HCT116 (cell line): ENCODE results near the gene PCYT1A. TPM values are rescaled to one million over a fixed set of nuclear protein-coding genes. Genes with fewer than 3 reads are reported as not detected.

Experiments used
- ATAC-seq: fragments of 200-7000 bp; cut with Tn5 transposase; 2 replicates; pipeline ENCODE4 v1.9.1; 2020; ENCODE audit warnings: mild to moderate bottlenecking, moderate library complexity
- BruUV-seq: library from RNA; stranded (reverse); fragments of 400-500 nt; replicated peaks from 2 replicates; lab custom pipeline; 2021; lab: Mats Ljungman, UMichigan
- CTCF ChIA-PET: fragments of 300-600 bp; sonication (Branson Sonifier 250); formaldehyde crosslinking; loops from one replicate; lab custom pipeline; 2021; ENCODE audit warnings: antibody characterized with exemption; lab: Charles Lee
- POLR2A ChIA-PET: fragments of 300-600, 350-600 bp; sonication (Branson Sonifier 250); formaldehyde crosslinking; loops from one replicate; lab custom pipeline; 2021; ENCODE audit warnings: antibody characterized with exemption; lab: Charles Lee
- RAD21 ChIA-PET, 2 experiments: fragments of 300-600 bp; sonication (Branson Sonifier 250); formaldehyde crosslinking; loops; one replicate each; lab custom pipeline; 2023; ENCODE audit warnings: low total read pairs in 2 of 2; ENCODE audit not compliant: uncharacterized antibody in 2 of 2, unreplicated experiment in 2 of 2, low non-redundant PET in 1 of 2; lab: Charles Lee
- DNase-seq: peaks from one replicate; pipeline ENCODE4 v3.0.0-alpha.2; 2010; ENCODE audit warnings: low read depth, low spot score
- H2AFZ ChIP-seq: fragments of 200-600 bp; shearing (Covaris generic), sonication (generic); 2 replicates; pipeline ENCODE4 v1.6.1; 2017; ENCODE audit warnings: low read depth, mixed run types, mixed read lengths, antibody characterized with exemption, low read length; ENCODE audit not compliant: poor library complexity, severe bottlenecking
- H3K27ac ChIP-seq: 2 replicates; pipeline ENCODE4 v1.5.1; 2012; ENCODE audit warnings: low read depth, low read length
- H3K27me3 ChIP-seq: fragments of 200-600 bp; sonication (generic); 2 replicates; pipeline ENCODE4 v1.6.1; 2016; ENCODE audit warnings: mixed run types, low read length, mixed read lengths; ENCODE audit not compliant: insufficient read depth
- H3K36me3 ChIP-seq, 2 experiments: fragments of 200-500 bp in 1 of 2; fragments of 200-600 bp in 1 of 2; sonication (Bioruptor generic) in 1 of 2; sonication (generic) in 1 of 2; 2 replicates each; pipeline versions ENCODE4 v1.5.1 to v1.6.1; 2014 to 2016; ENCODE audit warnings: low read length in 2 of 2, inconsistent platforms in 1 of 2, mixed read lengths in 1 of 2, mixed run types in 1 of 2; ENCODE audit not compliant: insufficient read depth in 2 of 2, control insufficient read depth in 1 of 2
- H3K4me1 ChIP-seq, 2 experiments: fragments of 200-600 bp in 1 of 2; sonication (generic) in 1 of 2; 2 replicates each; pipeline versions ENCODE4 v1.5.1 to v1.6.1; 2012 to 2017; ENCODE audit warnings: low read length in 2 of 2, inconsistent platforms in 1 of 2, mild to moderate bottlenecking in 1 of 2, mixed read lengths in 1 of 2, mixed run types in 1 of 2, moderate library complexity in 1 of 2; ENCODE audit not compliant: insufficient read depth in 2 of 2, control insufficient read depth in 1 of 2
- H3K4me2 ChIP-seq: fragments of 200-600 bp; sonication (generic); 2 replicates; pipeline ENCODE4 v1.6.1; 2017; ENCODE audit warnings: mixed run types, low read length, mixed read lengths
- H3K4me3 ChIP-seq, 2 experiments: fragments of 200-600 bp in 1 of 2; sonication (generic) in 1 of 2; replicated peaks in 1 of 2; 2 replicates each; pipeline ENCODE4 v1.5.1; 2011 to 2016; ENCODE audit warnings: low read length in 2 of 2, control low read depth in 1 of 2, low read depth in 1 of 2, mild to moderate bottlenecking in 1 of 2, mixed read lengths in 1 of 2, mixed run types in 1 of 2
- H3K79me2 ChIP-seq: fragments of 200-600 bp; sonication (generic); 2 replicates; pipeline ENCODE4 v1.6.1; 2017; ENCODE audit warnings: mild to moderate bottlenecking, mixed run types, low read length, moderate library complexity, mixed read lengths; ENCODE audit not compliant: insufficient read depth
- H3K9ac ChIP-seq: fragments of 200-600 bp; sonication (generic); 2 replicates; pipeline ENCODE4 v1.6.1; 2016; ENCODE audit warnings: low read length, mixed read lengths
- H3K9me2 ChIP-seq: fragments of 200-600 bp; sonication (generic), shearing (Covaris generic); 2 replicates; pipeline ENCODE4 v1.6.1; 2017; ENCODE audit warnings: mixed run types, mild to moderate bottlenecking, moderate library complexity; ENCODE audit not compliant: insufficient read depth
- H3K9me3 ChIP-seq, 2 experiments: fragments of 200-500 bp in 1 of 2; fragments of 200-600 bp in 1 of 2; sonication (Bioruptor generic) in 1 of 2; sonication (generic) in 1 of 2; 2 replicates each; pipeline ENCODE4 v1.6.1; 2014 to 2017; ENCODE audit warnings: low read length in 2 of 2, mixed read lengths in 2 of 2, inconsistent platforms in 1 of 2, low read depth in 1 of 2, mild to moderate bottlenecking in 1 of 2, mixed run types in 1 of 2, moderate library complexity in 1 of 2; ENCODE audit not compliant: control insufficient read depth in 1 of 2, insufficient read depth in 1 of 2
- H4K20me1 ChIP-seq: fragments of 200-600 bp; sonication (generic), shearing (Covaris generic); 2 replicates; pipeline ENCODE4 v1.6.1; 2017; ENCODE audit warnings: mixed run types, mild to moderate bottlenecking, moderate library complexity; ENCODE audit not compliant: insufficient read depth
- CBX3 ChIP-seq: IDR thresholded peaks from 2 replicates; pipeline ENCODE4 v1.6.1; 2012; ENCODE audit warnings: low read depth
- CEBPB ChIP-seq: IDR thresholded peaks from 2 replicates; pipeline ENCODE4 v1.6.1; 2012; ENCODE audit warnings: low read depth
- ELF1 ChIP-seq: IDR thresholded peaks from 2 replicates; pipeline ENCODE4 v1.6.1; 2012; ENCODE audit warnings: low read depth, borderline replicate concordance
- FOSL1 ChIP-seq: IDR thresholded peaks from 2 replicates; pipeline ENCODE4 v1.6.1; 2012; ENCODE audit warnings: low read depth
- JUND ChIP-seq: IDR thresholded peaks from 2 replicates; pipeline ENCODE4 v1.6.1; 2012
- RAD21 ChIP-seq: IDR thresholded peaks from 2 replicates; pipeline ENCODE4 v1.6.1; 2012; ENCODE audit warnings: low read depth, mild to moderate bottlenecking
- SP1 ChIP-seq: IDR thresholded peaks from 2 replicates; pipeline ENCODE4 v1.6.1; 2012; ENCODE audit warnings: low read depth
- TCF7L2 ChIP-seq: IDR thresholded peaks from 2 replicates; pipeline ENCODE4 v1.7.0; 2011; ENCODE audit warnings: borderline replicate concordance, inconsistent platforms; ENCODE audit not compliant: insufficient read depth, insufficient read length; ENCODE audit errors: extremely low read depth
- YY1 ChIP-seq: IDR thresholded peaks from 2 replicates; pipeline ENCODE4 v1.6.1; 2011; ENCODE audit warnings: low read length, low read depth, moderate library complexity, mild to moderate bottlenecking; ENCODE audit not compliant: insufficient replicate concordance; ENCODE audit errors: extremely low read depth
- ZNF274 ChIP-seq: fragments of 200-500 bp; sonication (Bioruptor generic); IDR thresholded peaks from 2 replicates; pipeline ENCODE4 v1.6.1; 2014; ENCODE audit warnings: mild to moderate bottlenecking, low read depth, low read length, inconsistent platforms
- intact Hi-C: fragments of 100-400 bp; cut with micrococcal nuclease; formaldehyde crosslinking; loops from 2 replicates; pipeline ENCODE4 v1.10.0; 2022
- total RNA-seq: library from RNA; stranded (reverse); gene quantifications from one replicate; pipeline ENCODE4 v1.2.1, GENCODE V29; 2021; ENCODE audit not compliant: unreplicated experiment
- TF ChIP-seq, protein P1 (sequence below): IDR thresholded peaks from 2 replicates; pipeline ENCODE4 v1.6.1; 2012; ENCODE audit warnings: low read depth
- TF ChIP-seq, protein P2 (sequence below): IDR thresholded peaks from 2 replicates; pipeline ENCODE4 v1.6.1; 2011; ENCODE audit warnings: mild to moderate bottlenecking, low read length, moderate library complexity; ENCODE audit not compliant: insufficient replicate concordance; ENCODE audit errors: extremely low read depth

The PCYT1A gene
- total RNA-seq, 1 experiment from 2014 or later, result 32.1 TPM

DNA sequence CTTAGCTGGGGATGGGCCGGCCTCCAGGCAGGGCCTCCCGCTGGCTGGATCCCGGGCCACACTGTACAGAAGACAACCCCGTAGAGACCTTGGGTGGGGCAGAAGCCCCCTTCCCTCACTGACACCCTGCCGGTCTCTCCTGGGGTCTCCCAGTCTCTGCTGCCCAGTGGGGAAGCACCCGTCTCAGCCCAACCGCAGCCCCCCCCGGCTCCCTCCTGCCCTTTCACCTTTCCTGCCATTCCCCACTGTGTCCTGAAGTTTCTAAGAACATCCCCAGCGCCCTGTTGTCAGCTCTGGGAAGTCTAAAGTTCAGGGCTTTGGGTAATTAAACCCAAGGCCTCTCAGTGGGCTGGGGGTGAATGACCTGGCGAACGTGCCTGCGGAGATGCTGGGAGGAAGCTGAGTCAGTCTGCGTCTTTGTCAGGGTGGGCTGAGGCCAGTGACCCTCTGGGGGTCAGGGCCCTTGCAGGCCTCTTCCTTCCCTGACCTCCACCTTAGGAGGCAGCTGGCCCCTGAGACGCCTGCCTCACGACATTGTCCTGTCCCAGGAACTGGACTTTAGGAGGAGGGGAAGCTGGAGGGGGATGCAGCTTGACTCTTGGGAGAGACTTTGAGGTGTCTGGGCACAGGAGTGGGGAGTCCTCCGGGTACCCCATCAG lies 72.6 kb downstream of the PCYT1A start:
- no peaks in the 10 kb centered on the region for H3K9me2 ChIP-seq
- ChIA-PET CTCF (no interaction called here), POLR2A (no interaction called here), RAD21 (no interaction called here)
- no peak overlapping the region for H3K27ac ChIP-seq
- BruUV-seq, result no TSS peak
- no peak overlapping the region for H2AFZ ChIP-seq
- intact Hi-C loops, result no loop called here
- no peaks in the 10 kb centered on the region for H3K79me2 ChIP-seq
- ATAC-seq, result no peak; the same call in 1 of the 2 replicates
- no peaks in the 10 kb centered on the region for H3K27me3 ChIP-seq
- H3K4me1 ChIP-seq, result no peaks in the 10 kb centered on the region
- no peak overlapping the region for H3K9ac ChIP-seq
- H3K9me3 ChIP-seq, result no peaks in the 10 kb centered on the region
- H3K4me2 ChIP-seq, result no peak overlapping the region
- no peak for DNase-seq
- TF ChIP-seq JUND (no peak), ELF1 (no peak), CBX3 (no peak), SP1 (no peak)
- TF ChIP-seq, all 23 proteins: peak for 0
- H3K36me3 ChIP-seq, result no peaks in the 10 kb centered on the region
- H3K4me3 ChIP-seq, result no peak overlapping the region
- H4K20me1 ChIP-seq, result no peaks in the 10 kb centered on the region

DNA sequence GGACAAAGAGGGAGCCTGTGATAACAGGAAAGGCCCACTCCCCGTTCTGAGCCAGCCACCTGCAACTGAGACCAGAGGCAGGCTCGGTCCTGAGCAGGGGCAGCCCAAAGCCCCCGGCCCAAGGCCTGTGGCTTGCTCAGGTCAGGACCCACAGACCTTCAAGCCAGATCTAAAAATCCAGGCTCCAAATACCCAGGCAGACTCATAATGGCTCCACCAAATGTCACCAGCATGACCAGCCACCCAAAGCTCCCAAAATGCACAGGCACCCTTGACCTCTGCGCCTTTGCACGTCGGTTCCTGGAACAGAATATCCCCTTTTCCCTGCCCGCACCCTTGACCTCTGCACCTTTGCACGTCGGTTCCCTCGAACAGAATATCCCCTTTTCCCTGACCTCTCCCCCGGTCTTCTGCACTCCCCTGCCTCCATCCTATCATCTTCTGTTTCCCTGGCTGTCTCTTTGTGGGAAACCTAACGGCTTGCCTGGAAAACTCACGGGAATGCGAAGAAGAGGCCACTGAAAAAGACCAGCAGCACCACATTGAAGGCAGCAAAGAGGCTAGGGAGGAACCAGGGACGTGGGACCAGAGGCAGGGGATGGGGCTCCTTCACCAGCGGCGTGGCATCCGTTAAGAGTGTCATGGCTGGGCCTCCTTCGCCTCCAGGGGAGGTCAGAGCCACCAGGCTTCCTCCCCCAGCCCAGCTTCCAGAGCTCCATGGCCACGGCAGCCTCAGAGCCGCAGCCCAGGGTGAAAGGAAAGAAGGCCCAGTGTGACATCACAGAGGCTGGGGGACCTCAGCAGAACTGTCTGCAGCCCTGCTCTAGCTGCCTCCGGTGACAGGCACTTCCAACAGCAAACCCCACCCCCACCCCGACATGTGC lies 76.6 kb downstream of the PCYT1A start, which contains the start of gene ZDHHC19:
ZDHHC19 (minus strand) TSS at position 728 of the 884 bp plus-strand sequence; CDS start at position 643, 85 bp downstream.
- no TSS peak for BruUV-seq
- Histone ChIP-seq H3K27ac (no peak within 1 kb of the TSS), H2AFZ (no peak within 1 kb of the TSS), H3K4me3 (no peak within 1 kb of the TSS), H3K79me2 (no peaks in the 10 kb centered on the region), H3K9me2 (no peaks in the 10 kb centered on the region), H4K20me1 (no peaks in the 10 kb centered on the region)
- intact Hi-C loops, result no loop called here
- RAD21 ChIA-PET, result no interaction called here
- TF ChIP-seq ZNF274 (no peak), YY1 (no peak), RAD21 (no peak), CEBPB (no peak), SP1 (no peak), CBX3 (no peak), TCF7L2 (no peak), FOSL1 (no peak), JUND (no peak)
- TF ChIP-seq, protein P1, sequence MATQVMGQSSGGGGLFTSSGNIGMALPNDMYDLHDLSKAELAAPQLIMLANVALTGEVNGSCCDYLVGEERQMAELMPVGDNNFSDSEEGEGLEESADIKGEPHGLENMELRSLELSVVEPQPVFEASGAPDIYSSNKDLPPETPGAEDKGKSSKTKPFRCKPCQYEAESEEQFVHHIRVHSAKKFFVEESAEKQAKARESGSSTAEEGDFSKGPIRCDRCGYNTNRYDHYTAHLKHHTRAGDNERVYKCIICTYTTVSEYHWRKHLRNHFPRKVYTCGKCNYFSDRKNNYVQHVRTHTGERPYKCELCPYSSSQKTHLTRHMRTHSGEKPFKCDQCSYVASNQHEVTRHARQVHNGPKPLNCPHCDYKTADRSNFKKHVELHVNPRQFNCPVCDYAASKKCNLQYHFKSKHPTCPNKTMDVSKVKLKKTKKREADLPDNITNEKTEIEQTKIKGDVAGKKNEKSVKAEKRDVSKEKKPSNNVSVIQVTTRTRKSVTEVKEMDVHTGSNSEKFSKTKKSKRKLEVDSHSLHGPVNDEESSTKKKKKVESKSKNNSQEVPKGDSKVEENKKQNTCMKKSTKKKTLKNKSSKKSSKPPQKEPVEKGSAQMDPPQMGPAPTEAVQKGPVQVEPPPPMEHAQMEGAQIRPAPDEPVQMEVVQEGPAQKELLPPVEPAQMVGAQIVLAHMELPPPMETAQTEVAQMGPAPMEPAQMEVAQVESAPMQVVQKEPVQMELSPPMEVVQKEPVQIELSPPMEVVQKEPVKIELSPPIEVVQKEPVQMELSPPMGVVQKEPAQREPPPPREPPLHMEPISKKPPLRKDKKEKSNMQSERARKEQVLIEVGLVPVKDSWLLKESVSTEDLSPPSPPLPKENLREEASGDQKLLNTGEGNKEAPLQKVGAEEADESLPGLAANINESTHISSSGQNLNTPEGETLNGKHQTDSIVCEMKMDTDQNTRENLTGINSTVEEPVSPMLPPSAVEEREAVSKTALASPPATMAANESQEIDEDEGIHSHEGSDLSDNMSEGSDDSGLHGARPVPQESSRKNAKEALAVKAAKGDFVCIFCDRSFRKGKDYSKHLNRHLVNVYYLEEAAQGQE, result no peak
- TF ChIP-seq, protein P2, sequence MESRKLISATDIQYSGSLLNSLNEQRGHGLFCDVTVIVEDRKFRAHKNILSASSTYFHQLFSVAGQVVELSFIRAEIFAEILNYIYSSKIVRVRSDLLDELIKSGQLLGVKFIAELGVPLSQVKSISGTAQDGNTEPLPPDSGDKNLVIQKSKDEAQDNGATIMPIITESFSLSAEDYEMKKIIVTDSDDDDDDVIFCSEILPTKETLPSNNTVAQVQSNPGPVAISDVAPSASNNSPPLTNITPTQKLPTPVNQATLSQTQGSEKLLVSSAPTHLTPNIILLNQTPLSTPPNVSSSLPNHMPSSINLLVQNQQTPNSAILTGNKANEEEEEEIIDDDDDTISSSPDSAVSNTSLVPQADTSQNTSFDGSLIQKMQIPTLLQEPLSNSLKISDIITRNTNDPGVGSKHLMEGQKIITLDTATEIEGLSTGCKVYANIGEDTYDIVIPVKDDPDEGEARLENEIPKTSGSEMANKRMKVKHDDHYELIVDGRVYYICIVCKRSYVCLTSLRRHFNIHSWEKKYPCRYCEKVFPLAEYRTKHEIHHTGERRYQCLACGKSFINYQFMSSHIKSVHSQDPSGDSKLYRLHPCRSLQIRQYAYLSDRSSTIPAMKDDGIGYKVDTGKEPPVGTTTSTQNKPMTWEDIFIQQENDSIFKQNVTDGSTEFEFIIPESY, result no peak
- TF ChIP-seq, all 23 proteins: peak for 0
- Histone ChIP-seq H3K9me3 (no peaks in the 10 kb centered on the region), H3K4me2 (no peak within 1 kb of the TSS), H3K36me3 (no peaks in the 10 kb centered on the region), H3K9ac (no peak within 1 kb of the TSS), H3K27me3 (no peaks in the 10 kb centered on the region), H3K4me1 (peaks cover 0 to 6% of the 10 kb centered on the region in 2 experiments; a peak in 1 of 4 replicates)
- ATAC-seq (no peak), DNase-seq (no peak)
- ChIA-PET POLR2A (no interaction called here), CTCF (no interaction called here)
